Activated T-cell treated with anti-CD3 and anti-CD28 coated beads, Interleukin-2, amount 50 U/mL, for 48 hours (primary cell): ENCODE data around the gene PFKFB2.

ENCODE experiments used
- DNase-seq, 2 experiments: peaks; one replicate each; pipeline ENCODE4 v3.0.0-alpha.2; 2020

The PFKFB2 gene

DNA sequence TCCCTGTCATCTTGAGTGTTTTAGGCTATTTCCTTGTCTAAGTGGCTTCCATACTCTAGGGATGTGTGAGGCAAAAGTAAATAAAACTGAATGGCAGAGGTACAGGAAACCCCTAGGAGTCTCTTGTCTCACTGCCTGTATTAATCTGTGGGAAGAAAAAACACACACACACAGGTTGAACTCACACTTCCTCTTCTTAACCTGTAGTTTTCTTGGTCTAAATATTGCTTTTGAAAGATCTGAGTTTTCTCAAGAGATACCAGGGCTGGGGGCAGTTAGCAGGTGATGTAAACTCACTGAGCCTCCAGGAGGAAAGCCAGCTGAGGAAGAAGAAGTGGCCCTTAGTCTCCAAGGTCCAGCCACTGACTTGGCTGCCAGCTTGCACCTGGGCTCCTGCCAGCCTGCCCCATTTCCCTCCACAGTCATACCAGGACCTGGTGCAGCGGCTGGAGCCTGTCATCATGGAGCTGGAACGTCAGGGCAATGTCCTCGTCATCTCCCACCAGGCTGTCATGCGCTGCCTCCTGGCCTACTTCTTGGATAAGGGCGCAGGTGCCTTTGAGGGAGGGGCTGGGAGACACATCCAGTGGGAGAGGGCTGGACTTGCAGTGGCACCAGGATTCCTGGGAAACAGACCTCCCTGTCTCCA is 16.9 kb downstream of the PFKFB2 start:
- DNase-seq: no peak

GRCh38 chr1:207070811-207071210 is 17.7 kb downstream of the PFKFB2 start:
- DNase-seq: no peak

DNA sequence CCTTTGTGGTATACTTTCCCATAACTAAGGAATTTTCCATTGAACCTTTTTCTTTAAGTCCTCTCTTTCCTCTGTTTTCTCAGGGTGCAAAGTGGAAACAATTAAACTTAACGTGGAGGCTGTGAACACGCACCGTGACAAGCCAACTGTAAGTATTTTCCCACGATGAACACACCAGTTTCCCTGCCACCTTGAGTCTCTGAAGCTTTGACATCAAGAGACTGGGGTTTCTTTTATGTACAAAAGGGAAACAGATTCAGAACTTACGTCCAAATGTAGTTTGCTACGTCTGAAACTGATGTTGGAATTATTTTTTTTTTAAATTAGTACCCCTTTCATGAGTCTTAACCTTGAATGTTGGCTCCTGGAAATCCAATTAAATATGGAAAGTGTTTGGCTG is 18.4 kb downstream of the PFKFB2 start:
- DNase-seq: no peak

- DNase-seq: no peak
Measured at GRCh38 chr1:207072233-207072632, 19.2 kb downstream of the PFKFB2 start.

DNA sequence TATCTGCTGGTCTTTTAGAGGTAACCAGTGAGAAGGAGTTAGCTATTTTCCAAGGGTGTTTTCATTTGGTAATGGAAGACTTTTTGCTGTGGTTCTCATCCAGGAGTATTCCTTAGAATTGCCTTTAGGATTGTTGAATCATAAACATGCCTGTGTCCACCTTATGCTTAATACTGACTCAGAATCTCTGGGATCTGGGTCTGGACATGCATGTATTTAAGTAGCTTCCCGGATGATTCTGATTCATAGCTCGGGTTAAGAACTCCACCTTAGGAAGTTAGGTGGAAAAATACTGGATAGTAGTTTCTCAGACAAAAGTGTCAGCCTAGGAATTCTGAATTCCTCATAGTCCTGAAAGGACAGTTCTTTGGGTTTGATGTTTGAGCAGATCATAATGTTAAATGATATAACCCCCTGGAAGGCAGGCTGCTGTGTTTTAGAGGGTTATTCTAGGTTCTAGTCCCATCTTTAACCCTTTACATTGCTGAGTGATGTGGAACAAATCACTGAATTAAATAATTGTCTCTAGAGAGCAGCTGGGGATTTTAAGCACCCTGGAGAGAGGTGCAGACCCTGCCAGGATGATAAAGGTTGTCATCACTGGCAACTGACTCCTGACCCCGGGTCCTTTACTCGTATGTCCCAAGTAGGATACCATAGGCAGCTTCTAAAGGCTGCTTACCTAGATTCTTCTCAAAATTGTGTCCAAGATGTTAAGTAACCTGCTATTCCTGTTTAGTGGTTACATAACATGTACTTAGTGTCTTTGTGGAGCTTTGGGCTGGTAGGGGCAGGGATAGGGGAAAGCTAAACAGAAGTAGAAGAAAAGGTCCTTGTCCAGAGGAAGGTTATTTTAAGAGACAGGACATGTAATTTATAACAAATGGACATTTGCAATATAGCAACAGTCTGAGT is 21.1 kb downstream of the PFKFB2 start:
- DNase-seq: no peak

DNA sequence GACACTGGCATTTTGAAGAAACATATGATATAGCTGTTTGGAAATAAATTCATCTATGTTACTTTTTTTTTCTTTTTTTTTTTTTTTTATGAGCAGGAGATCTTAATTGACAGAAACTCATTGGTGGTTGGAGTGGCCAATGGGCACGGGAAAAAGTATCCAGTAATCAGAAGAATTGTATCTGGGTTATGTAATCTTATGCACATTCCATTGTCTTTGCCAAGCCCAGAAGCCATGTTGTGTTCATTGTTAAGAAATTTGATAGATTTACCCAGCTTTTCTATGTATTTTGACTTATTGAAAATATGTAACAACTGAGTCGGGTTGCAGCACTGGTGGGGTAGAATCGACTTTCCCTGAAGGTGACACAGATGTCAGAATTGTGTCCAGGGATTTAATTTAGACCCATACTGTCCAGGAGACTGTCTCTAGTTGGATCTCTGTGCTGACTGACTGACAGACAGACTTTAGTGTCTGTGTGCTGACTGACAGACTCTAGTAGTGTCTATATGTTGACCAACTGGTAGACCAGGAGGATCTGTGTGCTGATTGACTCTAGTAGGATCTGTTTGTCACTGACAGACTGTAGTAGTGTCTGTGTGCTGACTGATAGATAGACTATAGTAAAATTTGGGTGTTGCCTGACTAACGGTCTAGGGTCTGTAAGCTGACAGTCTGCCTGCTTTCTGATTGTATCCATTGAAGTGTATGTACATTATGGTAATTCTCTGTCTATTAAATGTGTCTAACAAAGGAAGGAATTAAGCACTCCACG is 23.3 kb downstream of the PFKFB2 start:
- DNase-seq: no peak

DNA sequence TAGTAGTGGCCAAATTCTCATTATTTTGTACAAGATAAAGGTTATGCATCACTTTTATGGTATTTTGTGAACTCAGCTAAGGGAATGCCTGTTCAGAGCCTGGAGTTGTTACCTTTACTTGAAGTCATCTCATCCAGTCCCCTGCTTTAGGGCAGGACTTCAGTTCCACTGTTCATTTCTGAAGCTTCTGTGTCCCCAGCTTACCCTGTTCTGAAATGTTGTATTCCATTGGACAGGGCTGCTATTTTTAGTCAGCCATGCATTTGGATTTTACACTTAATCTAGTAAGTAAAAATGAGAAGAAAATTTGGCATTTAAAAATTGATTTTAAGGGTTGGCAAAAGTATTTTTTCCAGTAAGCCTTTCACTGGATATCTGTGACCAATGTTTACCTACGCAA is 23.9 kb downstream of the PFKFB2 start:
- DNase-seq: no peak

- DNase-seq: peak; percentile 64 to 66
Measured at GRCh38 chr1:207077470-207078377, 24.6 kb downstream of the PFKFB2 start.

- no peak for DNase-seq
Measured at GRCh38 chr1:207078578-207079132, 25.6 kb downstream of the PFKFB2 start.

DNA sequence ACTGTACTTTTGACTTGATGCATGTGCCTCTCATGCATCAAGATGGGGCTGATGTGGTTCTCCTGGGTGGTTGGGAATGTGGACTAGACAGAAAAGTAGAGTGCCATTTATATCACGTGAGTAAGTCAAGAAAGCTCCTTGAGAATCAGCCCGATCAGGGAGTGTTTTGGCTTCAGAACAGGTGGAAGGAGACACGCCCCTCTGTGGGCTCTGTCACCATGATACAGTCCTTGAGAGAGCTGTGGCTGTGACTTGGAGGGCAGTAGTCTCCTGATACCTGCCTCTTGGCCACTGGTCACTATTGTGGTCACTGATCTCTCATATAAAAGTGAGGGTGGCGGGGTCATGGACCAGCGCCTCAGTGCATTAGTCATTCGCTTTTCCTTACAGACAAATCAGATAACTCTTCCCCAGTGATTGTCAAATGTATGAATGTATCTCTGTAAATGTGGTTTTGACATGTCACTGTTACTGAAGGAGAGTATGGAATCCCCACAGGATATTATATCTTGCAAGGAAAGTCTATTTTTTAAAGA is 26.7 kb downstream of the PFKFB2 start:
- DNase-seq: no peak

DNA sequence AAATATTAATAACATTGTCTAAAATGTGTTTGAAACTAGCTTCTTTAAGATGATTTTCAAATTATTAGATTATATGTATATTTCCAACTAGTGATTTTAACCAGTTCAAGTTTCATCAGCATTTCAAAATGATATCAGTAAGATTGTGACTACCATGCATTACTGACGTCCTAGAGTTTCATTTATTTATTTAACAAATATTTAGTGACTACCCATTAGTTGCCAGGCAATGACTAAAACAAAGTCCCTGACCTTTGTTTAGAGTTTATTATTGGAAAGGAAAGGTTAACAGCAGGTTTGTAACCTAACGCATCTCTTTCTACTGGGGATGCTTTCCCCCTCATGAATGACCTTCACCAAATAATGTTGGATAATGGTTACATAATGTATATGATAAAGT is 28.0 kb downstream of the PFKFB2 start:
- no peak for DNase-seq

- no peak for DNase-seq
Measured at GRCh38 chr1:207081806-207082205, 28.7 kb downstream of the PFKFB2 start.

GRCh38 chr1:207084232-207084631 is 31.2 kb downstream of the PFKFB2 start:
- no peak for DNase-seq

DNA sequence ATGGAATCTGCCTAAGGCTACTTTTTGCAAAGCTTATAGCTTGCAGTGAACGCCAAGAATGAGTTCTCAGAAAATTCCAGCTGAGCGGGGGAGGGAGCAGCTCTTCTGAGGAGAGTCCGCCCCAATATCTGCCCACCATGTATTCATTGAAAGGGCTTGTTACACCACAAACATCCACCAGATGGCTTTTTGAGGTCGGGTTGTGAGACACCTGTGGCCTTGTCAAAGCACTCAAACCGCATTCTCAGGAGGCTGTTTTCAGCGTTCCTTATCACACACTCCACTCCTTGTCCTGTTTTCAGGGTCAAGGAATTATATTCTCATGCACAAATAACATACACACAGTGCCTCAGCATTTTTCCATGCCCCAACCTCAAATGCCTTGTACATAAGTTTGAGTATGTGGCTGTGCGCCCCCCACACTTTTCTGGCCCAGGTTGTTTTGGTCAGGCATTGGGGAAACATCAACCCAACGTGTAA is 31.7 kb downstream of the PFKFB2 start:
- DNase-seq: peak; percentile 52 to 55

DNA sequence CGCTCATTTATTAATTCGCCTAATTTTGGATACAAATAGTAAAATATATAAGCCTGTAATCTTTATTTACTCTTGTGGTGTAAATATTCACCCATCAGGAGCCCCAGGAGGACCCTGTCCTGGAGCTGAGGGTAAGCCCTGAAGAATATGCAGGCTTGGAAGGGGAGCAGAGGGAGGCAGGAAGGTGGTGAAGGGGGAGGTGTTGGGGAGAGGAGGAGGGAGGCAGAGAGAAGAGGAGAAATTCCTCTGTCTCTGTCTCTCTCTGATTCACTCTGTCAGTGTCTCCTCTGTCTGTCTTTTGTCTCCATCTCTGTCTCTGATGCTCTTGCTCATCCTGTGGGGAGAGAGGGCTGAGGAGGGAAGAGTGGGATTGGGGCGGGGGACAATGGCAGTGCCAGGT is 32.8 kb downstream of the PFKFB2 start:
- DNase-seq: no peak

GRCh38 chr1:207088161-207088560 is 35.1 kb downstream of the PFKFB2 start:
- DNase-seq: no peak

DNA sequence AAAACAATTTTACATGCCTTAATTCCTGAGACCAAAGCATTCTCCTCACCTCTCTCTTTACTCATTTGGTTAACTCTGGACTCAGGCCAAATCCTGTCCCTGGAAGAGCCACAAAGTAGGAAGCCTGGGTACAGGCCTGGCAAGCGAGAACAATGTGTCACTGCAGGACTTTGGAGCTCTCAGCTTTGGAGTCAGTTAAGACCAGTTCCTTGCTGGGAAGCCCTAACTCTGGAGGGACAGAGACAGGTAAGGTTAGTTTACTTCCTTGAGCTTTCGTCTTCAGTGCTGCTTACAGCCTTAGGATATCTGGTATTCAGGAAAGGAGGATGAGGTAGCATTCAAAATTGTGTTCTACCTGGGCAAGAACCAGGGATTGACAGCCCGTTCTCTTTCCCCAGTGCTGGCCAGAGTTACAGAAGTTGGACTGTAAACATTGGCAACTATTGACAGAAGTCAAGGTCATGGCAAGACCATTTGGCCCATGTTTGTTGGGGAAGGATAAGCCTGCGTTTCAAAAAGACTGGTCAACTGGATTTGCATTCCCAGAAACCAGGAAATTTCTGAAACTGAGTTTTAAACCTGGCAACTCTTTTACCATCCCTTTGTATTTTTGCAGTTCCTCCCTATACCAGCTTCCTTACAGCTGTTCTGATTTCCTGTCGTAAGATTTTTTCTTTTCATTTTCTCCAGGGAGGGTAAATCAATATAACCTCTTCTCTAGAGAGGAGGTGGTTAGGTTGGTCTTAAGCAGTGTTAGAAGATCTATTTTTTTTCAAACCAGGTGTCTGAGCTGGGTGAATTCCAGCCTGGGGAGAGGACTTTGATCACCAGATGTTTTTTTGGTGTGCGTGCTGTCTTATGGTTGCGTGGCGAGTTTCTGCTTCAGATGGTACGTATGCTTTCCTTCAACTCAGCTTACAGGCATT is 35.9 kb downstream of the PFKFB2 start, which contains the start of gene C4BPB:
TSS of gene C4BPB (plus strand) at position 160 of the 926 bp plus-strand sequence. CDS start at position 832, 672 bp downstream.
- no peak for DNase-seq

DNA sequence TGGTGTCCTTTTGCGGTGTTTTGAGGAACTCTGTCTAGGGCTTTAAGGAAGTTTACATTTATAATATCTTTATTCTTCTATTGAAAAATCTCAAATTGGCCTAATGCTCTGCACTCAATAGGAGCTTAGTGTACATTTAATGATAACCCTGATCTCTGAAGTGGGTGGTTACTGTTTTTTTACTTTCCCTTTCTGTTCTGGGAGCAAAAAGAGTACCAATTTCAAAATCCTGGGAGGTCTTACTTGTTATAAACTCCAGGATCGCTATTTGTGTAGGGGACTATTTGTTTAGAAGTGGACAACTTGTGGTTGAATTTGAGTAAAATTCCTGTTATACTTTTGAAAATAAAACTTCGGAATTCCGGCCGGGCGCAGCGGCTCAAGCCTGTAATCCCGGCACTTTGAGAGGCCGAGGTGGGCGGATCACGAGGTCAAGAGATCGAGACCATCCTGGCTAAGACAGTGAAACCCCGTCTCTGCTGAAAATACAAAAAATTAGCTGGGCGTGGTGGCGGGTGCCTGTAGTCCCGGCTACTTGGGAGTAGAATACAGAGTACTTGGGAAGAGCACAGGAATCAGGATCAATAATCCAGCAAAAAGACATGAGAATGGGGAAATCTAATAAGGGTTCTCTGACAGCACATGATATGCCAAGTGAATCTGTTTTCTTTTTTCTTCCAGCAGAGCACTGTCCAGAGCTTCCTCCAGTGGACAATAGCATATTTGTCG is 36.7 kb downstream of the PFKFB2 start:
- DNase-seq: no peak

- no peak for DNase-seq
Measured at GRCh38 chr1:207091200-207091908, 38.3 kb downstream of the PFKFB2 start.
